HG03175 (cell line): ENCODE measurements around the gene PTPRK.
A peak's percentile ranks its signal among the peaks of the same experiment; 100 is the strongest.
"Not testable (repeated sequence)": the region's sequence is repeated elsewhere in the genome, so short reads cannot be mapped to it uniquely, and the experiment has no call there.

ENCODE experiments used
- ATAC-seq: cut with Tn5 transposase; IDR thresholded peaks from one replicate; pipeline ENCODE4 v1.9.1; 2021; ENCODE audit warnings: mild to moderate bottlenecking, moderate library complexity; ENCODE audit not compliant: unreplicated experiment

The PTPRK gene

GRCh38 chr6:128046033-128046432 is 474.4 kb downstream of the PTPRK start:
- no peak for ATAC-seq

DNA sequence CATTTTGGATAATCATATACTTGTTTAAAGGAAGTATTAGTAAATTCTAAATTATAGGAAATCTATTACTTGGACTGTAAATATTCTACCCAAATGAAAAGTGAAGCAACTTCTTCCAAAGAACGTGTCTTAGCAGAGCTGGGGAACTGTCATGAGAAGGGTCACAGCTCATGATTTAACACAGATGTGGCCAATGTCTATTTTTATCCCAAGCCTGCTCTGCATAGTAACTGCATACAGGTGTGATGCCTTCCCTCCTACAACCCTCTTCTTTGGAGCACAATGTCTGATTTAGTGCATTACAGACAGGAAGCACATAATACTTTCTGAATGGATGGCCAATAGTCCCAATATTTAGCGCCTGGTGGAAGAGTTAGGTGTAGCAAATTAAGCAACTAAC is 480.9 kb downstream of the PTPRK start:
- ATAC-seq, result no peak

GRCh38 chr6:128036808-128037570 is 483.4 kb downstream of the PTPRK start:
- no peak for ATAC-seq

DNA sequence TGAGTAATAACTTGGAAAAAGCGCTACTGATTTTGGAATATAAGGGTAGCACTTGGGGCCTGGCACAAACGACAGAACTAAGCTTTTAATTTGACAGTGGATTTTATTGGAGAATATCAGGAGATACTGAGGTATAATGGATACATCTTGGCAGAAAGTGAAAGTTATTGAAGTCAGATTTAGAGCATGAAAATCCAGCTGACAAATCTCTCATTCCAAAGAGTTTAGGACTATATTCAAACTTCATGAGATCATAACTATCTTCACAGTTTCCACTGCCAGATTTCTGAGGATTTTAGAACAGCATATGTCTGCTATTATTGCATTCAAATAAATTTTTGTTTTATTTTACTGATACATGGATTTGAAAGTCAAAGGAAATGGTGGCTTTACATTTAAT is 487.2 kb downstream of the PTPRK start:
- ATAC-seq, result no peak

GRCh38 chr6:128032042-128032441 is 488.4 kb downstream of the PTPRK start:
- ATAC-seq, result no peak

DNA sequence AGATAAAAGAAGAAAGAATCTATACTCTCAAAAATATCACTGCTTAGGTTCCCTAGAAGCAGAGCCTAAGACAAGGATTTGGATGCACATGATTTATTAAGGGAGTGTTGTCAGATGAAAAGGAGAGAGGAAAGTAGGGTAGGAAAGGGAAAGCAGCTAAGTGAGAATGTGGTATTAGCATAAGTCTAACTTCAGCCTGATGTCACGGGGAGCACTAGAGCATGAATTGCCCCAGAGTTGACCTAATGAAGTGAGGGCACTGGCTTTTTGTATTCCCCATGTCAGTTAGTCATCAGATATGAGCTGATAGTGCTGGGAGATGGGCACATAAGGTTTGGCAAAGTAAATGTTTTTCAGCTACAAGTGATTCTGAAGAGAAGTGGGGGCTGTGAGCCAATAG is 490.6 kb downstream of the PTPRK start:
- peak; percentile 71 for ATAC-seq

DNA sequence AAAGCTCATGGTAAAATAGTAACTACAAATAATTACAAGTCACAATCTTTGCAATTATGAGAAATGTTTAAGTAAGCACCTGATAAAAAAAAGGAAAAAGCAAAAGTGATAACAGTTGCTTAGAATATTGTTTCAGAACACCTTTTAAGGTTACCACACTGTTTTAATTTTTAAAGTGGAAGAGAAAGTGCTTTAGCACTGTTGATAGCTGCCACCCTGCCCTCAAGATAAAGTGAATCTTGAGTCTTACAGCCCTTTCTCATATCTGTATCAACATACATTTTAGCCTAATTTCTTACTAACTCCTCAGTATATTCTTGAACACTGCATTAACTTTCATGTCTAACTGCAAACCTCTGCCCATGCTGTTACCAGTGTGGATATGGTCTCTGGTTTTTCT is 492.2 kb downstream of the PTPRK start:
- ATAC-seq, result no peak

DNA sequence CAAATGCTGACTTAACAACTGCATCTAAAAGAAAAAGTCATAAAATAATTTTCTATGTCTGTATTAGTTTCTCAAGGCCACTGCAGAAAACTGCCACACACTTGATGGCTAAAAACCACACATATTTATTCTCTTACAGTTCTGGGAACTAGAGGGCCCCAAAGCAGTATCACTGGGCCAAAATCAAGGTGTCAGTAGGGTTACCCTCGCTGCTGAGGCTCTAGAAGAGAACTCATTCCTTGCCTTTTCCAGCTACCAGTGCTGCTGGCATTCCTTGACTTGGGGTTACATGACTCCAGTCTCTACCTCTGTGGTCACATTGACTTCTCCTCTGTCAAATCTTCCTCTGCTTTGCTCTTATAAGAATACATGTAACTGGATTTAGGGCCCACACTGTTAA is 494.9 kb downstream of the PTPRK start:
- ATAC-seq, result no peak

- no peak for ATAC-seq
These were observed 495.4 kb downstream of the PTPRK start for GRCh38 chr6:128024969-128025368.

- no peak for ATAC-seq
These were observed 496.4 kb downstream of the PTPRK start for GRCh38 chr6:128024046-128024445.

DNA sequence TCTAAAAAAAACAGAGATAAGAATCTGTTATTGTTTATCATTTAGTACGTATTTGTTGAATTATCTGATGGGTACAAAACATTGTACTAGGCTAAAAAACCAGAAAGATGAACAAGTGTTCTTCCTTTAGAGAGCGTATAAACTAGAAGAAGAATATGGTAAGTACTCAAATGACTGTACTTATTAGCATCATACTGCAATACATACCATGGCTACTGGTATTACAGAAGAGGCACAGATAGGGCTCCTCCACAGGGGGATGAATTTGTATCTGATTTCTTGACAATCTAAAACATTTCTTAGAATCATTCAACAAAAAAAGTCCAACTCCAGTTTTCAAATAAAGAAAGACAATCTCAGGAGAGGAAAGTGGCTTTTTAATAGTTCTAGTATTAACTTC is 501.6 kb downstream of the PTPRK start:
- ATAC-seq, result no peak

DNA sequence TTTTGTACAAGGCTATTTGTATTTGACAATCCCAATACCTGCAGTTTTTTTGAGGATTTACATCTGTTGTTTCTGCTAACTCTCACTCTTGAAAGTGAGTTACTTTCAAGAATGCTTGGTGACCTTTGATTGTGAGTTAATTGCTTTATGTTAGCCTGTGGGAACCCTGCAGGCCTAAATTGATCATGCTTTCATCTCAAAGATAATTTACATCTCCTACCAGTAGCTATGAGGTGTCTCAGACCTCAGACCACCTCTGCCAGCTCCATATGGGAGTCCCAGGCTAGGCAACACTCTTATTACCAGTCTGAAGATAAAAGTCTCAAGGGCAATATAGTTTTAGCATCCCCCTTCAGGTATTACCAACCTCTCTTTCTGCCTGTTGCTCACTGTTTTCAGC is 503.1 kb downstream of the PTPRK start:
- no peak for ATAC-seq

GRCh38 chr6:128007658-128008057 is 512.7 kb downstream of the PTPRK start:
- ATAC-seq, result no peak

DNA sequence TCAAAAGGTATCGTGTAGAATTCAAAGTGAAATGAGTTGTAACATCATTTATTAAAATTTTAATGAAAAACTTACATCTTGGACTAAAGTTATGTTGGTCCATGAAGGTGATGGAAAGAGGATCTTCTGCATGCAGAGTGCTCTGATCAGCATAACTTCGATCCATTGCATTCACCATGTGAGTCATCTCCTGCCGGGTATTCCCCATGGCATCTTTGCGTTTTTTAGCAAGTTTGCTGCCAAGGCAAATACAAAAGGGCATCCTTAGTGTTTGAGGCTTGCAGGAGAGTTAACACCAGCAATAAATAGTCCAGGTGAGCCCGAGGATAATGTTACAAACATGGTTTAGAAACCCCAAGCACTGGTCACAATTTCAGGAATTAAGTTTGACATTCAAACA is 515.4 kb downstream of the PTPRK start:
- ATAC-seq, result no peak

GRCh38 chr6:128000363-128000762 is 520.0 kb downstream of the PTPRK start:
- no peak for ATAC-seq

GRCh38 chr6:127998985-127999384 is 521.4 kb downstream of the PTPRK start:
- no peak for ATAC-seq

- ATAC-seq, result no peak
These were observed 522.8 kb downstream of the PTPRK start for GRCh38 chr6:127997496-127998164.

DNA sequence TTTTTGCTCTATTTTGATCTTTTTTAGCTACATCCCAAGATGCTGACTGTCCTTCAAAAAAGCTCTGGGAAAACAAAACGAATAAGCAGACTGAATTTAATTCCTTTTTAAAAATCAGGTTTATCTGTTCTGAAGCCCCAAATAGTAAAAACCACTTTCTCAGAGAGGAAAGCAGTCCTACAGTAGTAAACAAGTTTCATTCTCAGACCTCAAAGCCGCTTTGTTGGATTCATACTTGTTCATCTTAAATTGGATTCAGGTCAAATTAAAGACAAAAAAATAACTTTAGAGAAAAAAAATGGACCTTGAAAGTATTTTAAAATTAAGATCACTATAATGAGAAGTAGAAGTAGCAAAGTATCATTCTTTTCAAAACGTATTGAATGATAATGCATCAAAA is 523.5 kb downstream of the PTPRK start:
- ATAC-seq, result no peak

GRCh38 chr6:127992144-127992543 is 528.3 kb downstream of the PTPRK start:
- no peak for ATAC-seq

- ATAC-seq, result no peak
These were observed 530.3 kb downstream of the PTPRK start for GRCh38 chr6:127990074-127990473.

DNA sequence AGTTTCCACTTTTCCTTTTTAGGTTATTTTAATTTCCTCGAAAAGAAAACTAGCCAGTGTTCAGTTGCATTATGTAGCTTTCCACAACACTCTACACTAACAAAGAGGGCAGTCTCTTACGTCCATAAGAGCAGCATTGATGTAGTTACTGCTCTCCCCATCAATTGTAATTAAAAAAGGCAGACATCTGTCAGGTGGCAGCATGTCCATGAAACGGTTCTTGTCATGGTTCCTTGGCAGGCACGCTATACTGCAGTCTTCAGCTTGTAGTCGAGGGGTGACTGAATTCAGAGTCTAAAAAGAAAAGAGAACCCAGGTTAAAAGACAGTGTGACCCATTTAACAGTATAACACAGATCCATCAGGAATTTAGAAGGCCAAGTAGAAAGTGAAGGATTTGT is 539.4 kb downstream of the PTPRK start:
- no peak for ATAC-seq

DNA sequence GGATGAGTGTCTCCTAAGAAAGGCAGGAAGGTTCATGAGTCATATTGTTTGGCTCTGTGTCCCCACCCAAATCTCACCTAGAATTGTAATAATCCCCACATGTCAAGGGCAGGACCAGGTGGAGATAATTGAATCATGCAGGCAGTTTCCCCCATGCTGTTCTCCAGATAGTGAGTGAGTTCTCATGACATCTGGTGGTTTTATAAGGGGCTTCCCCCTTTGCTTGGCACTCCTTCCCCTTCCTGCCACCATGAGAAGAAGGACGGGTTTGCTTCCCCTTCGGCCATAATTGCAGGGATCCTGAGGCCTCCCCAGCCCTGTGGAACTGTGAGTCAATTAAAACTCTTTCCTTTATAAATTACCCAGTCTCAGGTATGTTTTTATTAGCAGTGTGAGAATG is 542.2 kb downstream of the PTPRK start:
- ATAC-seq, result not testable (repeated sequence)

GRCh38 chr6:127976796-127977195 is 543.6 kb downstream of the PTPRK start:
- ATAC-seq, result no peak
